Rectal smooth muscle tissue (tissue), 1 donor: Measurements from ENCODE around the gene TGFBRAP1.

Experiments used
- H3K27ac ChIP-seq: one replicate; pipeline ENCODE4 v1.7.0; 2013; ENCODE audit warnings: low read depth, low read length, inconsistent platforms
- H3K27me3 ChIP-seq: one replicate; pipeline ENCODE4 v1.7.0; 2013; ENCODE audit warnings: low read length; ENCODE audit not compliant: control insufficient read depth, insufficient read depth
- H3K36me3 ChIP-seq: one replicate; pipeline ENCODE4 v1.7.0; 2013; ENCODE audit warnings: low read length; ENCODE audit not compliant: control insufficient read depth, insufficient read depth
- H3K4me1 ChIP-seq: one replicate; pipeline ENCODE4 v1.7.0; 2013; ENCODE audit warnings: low read length; ENCODE audit not compliant: control insufficient read depth, insufficient read depth
- H3K4me3 ChIP-seq: one replicate; pipeline ENCODE4 v1.7.0; 2013; ENCODE audit warnings: low read length
- H3K9ac ChIP-seq: one replicate; pipeline ENCODE4 v1.7.0; 2013; ENCODE audit warnings: low read length

TGFBRAP1 gene

DNA sequence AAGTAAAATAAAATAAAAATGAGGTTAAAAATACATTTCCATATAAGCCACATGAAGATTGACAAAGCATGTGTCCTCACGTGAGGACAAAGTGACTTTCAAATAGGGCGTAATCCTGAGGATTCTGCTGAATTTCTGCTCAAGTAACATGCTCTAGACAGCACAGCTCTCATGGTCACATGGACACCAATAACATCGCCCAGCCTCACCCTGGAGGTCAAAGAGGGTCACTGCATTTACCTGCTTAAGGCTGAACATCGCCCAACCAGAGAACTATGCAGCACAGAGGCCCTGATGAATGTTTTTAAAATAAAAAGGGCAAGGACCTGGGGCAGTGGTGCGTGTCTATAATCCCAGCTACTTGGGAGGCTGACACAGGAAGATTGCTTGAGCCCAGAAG, 30.2 kb downstream of the TGFBRAP1 start:
- Histone ChIP-seq H3K4me1 (no peaks in the 10 kb centered on the region), H3K36me3 (peaks cover 13% of the 10 kb centered on the region)

DNA sequence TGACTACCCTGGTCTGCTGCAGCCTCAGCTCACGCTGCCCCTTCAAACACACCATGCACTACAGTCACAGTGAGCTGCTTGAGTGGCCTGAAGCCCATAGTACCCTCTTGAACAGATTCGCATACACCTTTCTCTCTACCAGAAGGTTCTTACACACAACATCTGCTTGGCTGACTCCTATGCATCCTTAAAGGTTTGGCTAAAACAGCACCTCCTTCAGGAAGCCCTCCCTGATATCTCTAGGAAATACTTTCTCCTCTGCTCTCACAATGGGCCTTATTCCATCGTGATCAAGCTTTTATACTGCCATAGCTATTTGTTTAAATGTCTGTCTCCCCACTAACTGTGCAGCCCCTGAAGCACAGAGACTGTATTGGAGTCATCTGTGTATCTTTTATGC, 31.5 kb downstream of the TGFBRAP1 start:
- Histone ChIP-seq H3K4me1 (no peaks in the 10 kb centered on the region), H3K27me3 (no peaks in the 10 kb centered on the region), H3K9ac (no peak overlapping the region), H3K4me3 (no peak overlapping the region), H3K27ac (no peak overlapping the region), H3K36me3 (peaks cover 20% of the 10 kb centered on the region)

More for the DNA sequence above, 30.2 kb downstream of the TGFBRAP1 start:
- H3K27me3 ChIP-seq = no peaks in the 10 kb centered on the region
- H3K27ac ChIP-seq = no peak overlapping the region
- no peak overlapping the region for H3K4me3 ChIP-seq
- no peak overlapping the region for H3K9ac ChIP-seq

DNA sequence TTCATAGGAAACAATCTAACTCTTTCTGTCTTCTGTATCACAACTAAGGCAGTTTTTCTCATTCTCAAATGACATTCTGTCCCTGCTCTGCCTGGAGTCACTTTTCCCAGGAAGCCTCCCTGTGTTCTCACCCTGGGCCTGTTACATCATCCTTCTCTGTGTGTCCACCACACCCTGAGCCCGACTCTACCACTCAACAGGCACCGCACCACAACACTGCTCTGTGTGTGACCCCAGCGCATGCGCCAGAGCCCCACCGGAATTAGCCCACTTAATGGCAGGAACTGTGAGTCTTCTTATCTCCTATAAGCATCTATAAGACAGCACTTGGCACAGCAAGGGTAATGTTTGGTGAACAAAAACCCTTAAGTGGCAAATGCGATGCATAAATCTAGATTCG, 32.3 kb downstream of the TGFBRAP1 start:
- no peaks in the 10 kb centered on the region for H3K4me1 ChIP-seq
- no peak overlapping the region for H3K27ac ChIP-seq
- no peaks in the 10 kb centered on the region for H3K27me3 ChIP-seq
- no peak overlapping the region for H3K4me3 ChIP-seq
- H3K9ac ChIP-seq = no peak overlapping the region
- H3K36me3 ChIP-seq = peaks cover 20% of the 10 kb centered on the region

DNA sequence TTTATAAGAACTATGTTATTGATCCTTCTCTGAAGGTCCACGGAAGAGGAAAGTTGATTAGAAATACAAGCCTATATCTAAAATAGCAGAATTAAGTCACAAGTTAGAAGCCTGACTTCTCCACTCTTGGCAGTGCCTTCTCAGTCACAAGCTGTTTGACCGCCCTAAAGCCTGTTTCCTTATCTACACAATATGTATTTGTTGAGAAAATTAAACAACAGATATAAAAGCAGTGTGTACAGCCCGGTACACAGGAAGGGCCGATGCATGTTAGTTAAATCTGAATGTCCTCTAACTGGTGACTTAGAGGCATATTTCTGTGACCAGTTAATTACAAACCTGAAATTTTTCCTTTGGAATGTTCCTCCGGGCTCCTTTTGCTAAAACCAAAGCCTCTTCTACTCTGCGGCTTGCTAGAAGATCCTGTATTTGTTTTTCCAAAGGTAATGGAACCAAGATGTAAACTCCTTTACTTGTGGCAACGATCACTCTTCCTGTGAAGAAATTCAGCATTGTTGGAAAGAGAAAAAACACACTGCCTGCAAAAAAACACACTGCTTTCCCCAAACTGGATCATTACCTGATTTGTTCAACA, 33.4 kb downstream of the TGFBRAP1 start:
- Histone ChIP-seq H3K27me3 (no peaks in the 10 kb centered on the region), H3K36me3 (peaks cover 20% of the 10 kb centered on the region), H3K9ac (no peak overlapping the region), H3K4me3 (no peak overlapping the region), H3K4me1 (no peaks in the 10 kb centered on the region), H3K27ac (no peak overlapping the region)

DNA sequence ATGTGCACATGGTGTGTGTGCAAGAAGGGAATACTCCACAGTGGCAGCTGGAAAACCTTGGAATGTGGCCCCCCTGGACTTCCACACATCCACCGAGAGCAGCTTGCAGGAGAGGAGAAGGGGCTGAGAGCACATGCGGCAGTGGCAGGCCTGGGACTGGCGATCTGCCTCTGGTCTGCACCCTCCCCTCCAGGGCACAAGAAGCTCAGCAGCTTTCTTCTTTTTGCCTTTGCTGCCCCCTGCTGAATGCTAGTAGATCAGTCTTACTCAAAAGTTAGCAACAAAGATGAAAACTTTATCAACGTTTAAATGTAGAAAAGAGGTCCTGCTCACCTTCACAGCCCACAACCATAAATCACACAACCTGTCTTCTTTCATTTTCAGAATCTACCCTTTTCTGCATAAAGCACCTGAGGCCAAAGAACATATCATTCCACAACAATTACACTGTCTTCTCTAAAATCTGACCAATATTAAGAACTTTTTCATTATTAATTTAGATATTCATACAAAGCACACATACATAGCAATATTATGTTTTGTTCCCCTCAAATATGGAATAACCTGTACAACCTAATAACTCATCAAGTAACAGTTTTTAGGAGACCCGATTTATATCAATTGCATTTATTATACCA, 34.6 kb downstream of the TGFBRAP1 start:
- H3K27ac ChIP-seq = no peak overlapping the region
- H3K27me3 ChIP-seq = no peaks in the 10 kb centered on the region
- H3K36me3 ChIP-seq = peaks cover 20% of the 10 kb centered on the region
- H3K9ac ChIP-seq = no peak overlapping the region
- H3K4me1 ChIP-seq = no peaks in the 10 kb centered on the region
- no peak overlapping the region for H3K4me3 ChIP-seq

DNA sequence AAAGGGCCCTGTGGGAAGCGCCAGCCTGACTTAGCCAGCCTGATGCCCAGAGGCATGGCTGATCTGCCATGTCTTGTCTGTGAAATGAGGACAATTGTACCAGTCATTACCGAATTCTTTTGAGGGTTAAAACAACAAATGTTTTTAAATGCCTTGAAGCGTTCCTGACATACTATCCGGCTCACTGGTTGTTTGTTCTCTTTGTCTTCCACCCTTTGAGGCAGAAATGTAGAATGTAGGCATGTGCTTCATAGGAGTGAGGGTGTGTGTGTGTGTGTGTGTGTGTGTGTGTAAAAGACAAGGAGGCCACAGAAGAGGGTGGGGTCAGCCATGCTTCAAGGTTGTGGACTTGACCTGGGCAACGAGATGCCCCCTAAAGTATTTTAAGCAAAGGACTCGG, 35.5 kb downstream of the TGFBRAP1 start:
- H3K27me3 ChIP-seq = no peaks in the 10 kb centered on the region
- H3K4me3 ChIP-seq = no peak overlapping the region
- no peaks in the 10 kb centered on the region for H3K4me1 ChIP-seq
- H3K36me3 ChIP-seq = peaks cover 20% of the 10 kb centered on the region
- H3K9ac ChIP-seq = no peak overlapping the region
- no peak overlapping the region for H3K27ac ChIP-seq

DNA sequence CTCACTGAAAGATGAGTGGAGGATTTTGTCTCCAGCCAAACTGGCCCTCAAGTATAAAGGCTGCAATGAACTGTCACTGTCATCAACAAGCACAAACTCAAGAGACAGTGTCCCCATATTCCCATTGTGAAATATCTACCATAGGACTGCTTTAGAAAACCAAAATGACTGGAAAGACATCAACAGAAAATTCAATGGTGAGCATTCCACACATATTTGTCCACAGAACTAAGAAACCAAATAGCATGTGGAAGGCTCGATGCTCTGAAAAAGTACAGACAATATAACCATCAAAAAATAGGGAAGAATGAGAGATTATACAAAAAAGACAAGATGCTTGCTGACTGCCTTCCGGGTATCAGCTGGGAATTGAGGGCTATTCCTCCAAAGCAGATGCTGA, 37.6 kb downstream of the TGFBRAP1 start:
- H3K9ac ChIP-seq = no peak overlapping the region
- H3K27me3 ChIP-seq = no peaks in the 10 kb centered on the region
- peaks cover 17% of the 10 kb centered on the region for H3K36me3 ChIP-seq
- H3K4me1 ChIP-seq = no peaks in the 10 kb centered on the region
- no peak overlapping the region for H3K4me3 ChIP-seq
- no peak overlapping the region for H3K27ac ChIP-seq

DNA sequence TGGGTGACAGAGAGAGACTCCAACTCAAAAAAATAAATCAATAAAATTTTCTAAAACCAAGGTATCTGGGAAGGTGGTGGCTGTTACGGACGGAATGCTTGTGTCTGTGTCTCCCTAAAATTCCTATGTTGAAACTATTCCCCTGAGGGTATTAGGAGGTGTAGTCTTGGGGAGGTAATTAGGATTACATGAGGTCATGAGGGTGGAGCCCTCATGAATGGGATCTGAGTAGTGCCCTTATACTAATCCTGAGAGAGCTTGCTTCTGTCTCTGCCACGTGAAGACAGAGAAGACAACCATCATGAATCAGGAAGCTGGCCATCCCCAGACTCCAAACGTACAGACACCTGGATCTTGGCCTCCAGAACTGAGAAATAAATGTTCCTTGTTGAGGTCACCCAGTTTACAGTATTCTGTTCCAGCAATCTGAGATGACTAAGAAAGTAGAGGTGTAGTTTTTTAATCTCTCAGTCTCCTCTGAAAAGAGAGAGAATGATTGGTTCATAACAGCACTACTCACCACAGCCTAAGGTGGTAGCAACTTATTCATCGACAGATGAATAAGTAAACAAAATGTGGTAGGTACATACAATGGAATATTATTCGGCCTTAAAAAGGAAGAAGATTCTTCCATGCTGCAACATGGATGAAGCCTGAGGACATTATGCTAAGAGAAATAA, 38.4 kb downstream of the TGFBRAP1 start:
- H3K4me1 ChIP-seq = no peaks in the 10 kb centered on the region

DNA sequence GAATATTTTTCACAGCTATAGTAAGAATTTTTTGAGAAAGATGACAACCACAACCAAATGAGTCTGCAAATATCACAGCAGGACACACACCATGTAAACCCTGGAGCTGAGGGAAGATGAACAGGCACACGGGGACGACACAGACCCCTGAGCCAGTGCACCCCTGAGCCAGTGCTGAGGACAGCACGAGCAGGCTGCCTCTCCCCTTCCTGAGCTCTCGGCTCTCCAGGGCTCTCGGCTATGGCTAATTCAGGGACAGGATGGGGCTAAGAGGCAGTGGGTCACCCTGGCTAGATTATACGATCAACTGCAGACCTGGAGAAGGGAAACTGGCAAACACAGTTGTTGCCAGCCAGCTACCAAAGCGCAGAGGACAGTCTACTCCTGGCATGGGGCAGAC, 41.4 kb downstream of the TGFBRAP1 start:
- Histone ChIP-seq H3K36me3 (peaks cover 12% of the 10 kb centered on the region), H3K9ac (no peak overlapping the region), H3K4me1 (no peaks in the 10 kb centered on the region), H3K27ac (no peak overlapping the region), H3K27me3 (no peaks in the 10 kb centered on the region), H3K4me3 (no peak overlapping the region)

More for the DNA sequence above, 38.4 kb downstream of the TGFBRAP1 start:
- Histone ChIP-seq H3K27ac (no peak overlapping the region), H3K4me3 (no peak overlapping the region), H3K9ac (no peak overlapping the region), H3K27me3 (no peaks in the 10 kb centered on the region), H3K36me3 (peaks cover 16% of the 10 kb centered on the region)

DNA sequence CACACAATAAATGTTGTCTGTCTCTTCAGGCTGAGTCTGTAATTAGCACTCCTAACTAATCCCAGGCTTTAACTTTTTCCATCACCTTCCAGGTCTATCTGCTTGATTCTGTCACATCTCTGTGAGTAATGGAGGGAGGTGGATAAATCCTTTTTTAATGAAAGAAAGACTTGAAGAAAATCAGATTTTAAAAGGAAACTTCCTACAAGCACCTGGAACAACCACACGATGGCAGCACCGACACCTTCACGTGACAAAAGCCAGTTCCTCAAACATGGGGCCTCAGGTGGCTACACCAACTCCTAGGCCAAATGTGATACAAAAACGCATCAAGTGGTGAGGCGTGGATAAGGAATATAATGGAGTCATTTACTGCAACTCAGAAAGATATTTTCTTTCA, 41.8 kb downstream of the TGFBRAP1 start:
- Histone ChIP-seq H3K9ac (no peak overlapping the region), H3K36me3 (peaks cover 12% of the 10 kb centered on the region), H3K4me1 (no peaks in the 10 kb centered on the region), H3K27me3 (no peaks in the 10 kb centered on the region), H3K27ac (no peak overlapping the region), H3K4me3 (no peak overlapping the region)

DNA sequence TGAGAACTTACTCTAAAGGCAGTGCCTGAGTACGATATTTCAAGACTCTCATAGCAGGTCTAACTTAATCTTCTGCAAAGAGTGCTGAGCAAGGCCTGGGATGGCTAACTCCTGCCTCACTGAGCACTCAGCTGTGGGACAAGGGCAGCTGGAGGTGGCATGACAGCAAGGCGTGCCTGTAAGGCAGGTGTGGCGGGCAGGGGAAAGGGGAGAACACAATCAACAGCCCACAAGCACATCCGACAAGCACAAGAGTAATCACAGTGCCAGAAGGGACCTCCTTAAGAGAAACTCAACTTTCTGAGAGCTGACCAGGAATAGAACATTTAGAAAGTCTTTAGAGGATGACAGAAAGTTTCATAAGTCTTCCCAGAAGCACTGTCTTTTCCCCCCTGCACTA, 46.0 kb downstream of the TGFBRAP1 start:
- Histone ChIP-seq H3K36me3 (peaks cover 22% of the 10 kb centered on the region), H3K4me3 (no peak overlapping the region), H3K27ac (no peak overlapping the region), H3K4me1 (no peaks in the 10 kb centered on the region), H3K27me3 (no peaks in the 10 kb centered on the region), H3K9ac (no peak overlapping the region)

DNA sequence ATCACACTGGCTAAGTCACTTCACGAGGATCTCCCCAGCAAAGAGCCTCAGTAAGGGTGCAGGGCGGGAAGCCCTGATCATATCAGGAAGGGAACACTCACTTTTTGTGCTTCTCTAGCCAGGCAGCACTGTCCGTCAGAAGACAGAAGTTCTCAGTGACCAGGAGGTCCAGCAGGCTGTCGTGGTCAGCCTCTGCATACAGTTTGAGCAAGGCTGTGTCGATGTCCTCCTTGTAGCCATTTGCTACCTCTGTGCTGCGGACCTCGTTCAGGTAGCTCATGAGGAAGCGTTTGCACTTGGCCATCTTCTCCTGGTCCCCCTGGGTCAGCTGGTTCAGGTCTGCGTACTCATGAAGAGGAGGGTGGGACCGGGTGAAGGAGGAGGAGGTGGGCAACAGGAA, 49.3 kb downstream of the TGFBRAP1 start:
- Histone ChIP-seq H3K36me3 (peaks cover 16% of the 10 kb centered on the region), H3K4me3 (no peak overlapping the region), H3K9ac (no peak overlapping the region), H3K27me3 (no peaks in the 10 kb centered on the region), H3K4me1 (no peaks in the 10 kb centered on the region), H3K27ac (no peak overlapping the region)

DNA sequence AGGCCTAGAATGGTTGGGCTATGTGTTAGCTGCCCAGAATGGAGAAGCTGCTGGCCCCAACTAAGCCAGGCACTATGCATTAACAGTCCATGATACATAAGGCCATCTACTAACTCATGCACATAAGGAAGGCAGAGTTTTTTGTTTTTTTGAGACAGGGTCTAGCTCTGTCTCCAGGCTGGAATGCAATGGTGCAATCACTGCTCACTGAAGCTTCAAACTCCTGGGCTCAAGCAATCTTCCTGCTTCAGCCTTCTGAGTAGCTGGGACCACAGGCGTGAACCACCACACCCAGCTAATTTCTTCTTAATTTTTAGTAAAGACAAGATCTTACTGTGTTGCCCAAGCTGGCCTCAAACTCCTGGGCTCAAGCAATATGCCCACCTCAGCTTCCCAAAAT, 50.4 kb downstream of the TGFBRAP1 start:
- Histone ChIP-seq H3K27ac (no peak overlapping the region), H3K4me3 (no peak overlapping the region), H3K9ac (no peak overlapping the region), H3K27me3 (no peaks in the 10 kb centered on the region), H3K36me3 (peaks cover 25% of the 10 kb centered on the region), H3K4me1 (no peaks in the 10 kb centered on the region)
